Esophagus squamous epithelium (tissue), 5 donors: ENCODE results near the gene NDST1. TPM values are rescaled to one million over a fixed set of nuclear protein-coding genes. Genes with fewer than 3 reads are reported as not detected.
A peak's percentile ranks its signal among the peaks of the same experiment; 100 is the strongest.

Source experiments
- DNase-seq: peaks from one replicate; lab custom pipeline; 2025; lab: John Stamatoyannopoulos, UW
- H3K27ac ChIP-seq, 4 donors: fragments of 200-600 bp; sonication (generic); one replicate each; pipeline ENCODE4 v1.5.1; 2016 to 2019; ENCODE audit warnings: mild to moderate bottlenecking in 1 of 4
- H3K27me3 ChIP-seq, 4 donors: fragments of 200-600 bp; sonication (generic); 1 replicate in 3 of 4; 2 replicates in 1 of 4; pipeline versions ENCODE4 v1.5.1 to v1.6.0; 2017 to 2021; ENCODE audit warnings: antibody characterized with exemption in 1 of 4
- H3K36me3 ChIP-seq, 3 donors: fragments of 200-600 bp; sonication (generic); one replicate each; pipeline ENCODE4 v1.5.1; 2016 to 2019
- H3K4me1 ChIP-seq, 3 donors: fragments of 200-600 bp; sonication (generic); one replicate each; pipeline ENCODE4 v1.5.1; 2017 to 2019
- H3K4me3 ChIP-seq, 4 donors: fragments of 200-600 bp; sonication (generic); 1 replicate in 3 of 4; 2 replicates in 1 of 4; pipeline ENCODE4 v1.5.1; 2016 to 2019; ENCODE audit warnings: mild to moderate bottlenecking in 2 of 4, moderate library complexity in 1 of 4
- H3K9me3 ChIP-seq, 3 donors: fragments of 200-600 bp; sonication (generic); one replicate each; pipeline ENCODE4 v1.5.1; 2016 to 2019
- CTCF ChIP-seq, 6 experiments: fragments of 450-650 bp in 4 of 6; fragments of 200-600 bp in 2 of 6; sonication (generic) in 2 of 6; IDR thresholded peaks; one replicate each; pipeline ENCODE4 v1.5.1; 2016 to 2019; ENCODE audit warnings: antibody characterized with exemption in 6 of 6, mild to moderate bottlenecking in 4 of 6, moderate library complexity in 4 of 6
- POLR2A ChIP-seq, 4 donors: fragments of 450-650 bp; IDR thresholded peaks; one replicate each; pipeline ENCODE4 v1.6.1; 2017; ENCODE audit warnings: antibody characterized with exemption in 4 of 4, mild to moderate bottlenecking in 4 of 4, moderate library complexity in 3 of 4
- WGBS, 2 donors: methylation state at CpG; one replicate each; pipeline ENCODE4 v1.1.5; 2018; 5-methylcytosine and 5-hydroxymethylcytosine counted together
- intact Hi-C: fragments of 100-400 bp; cut with DNase I; formaldehyde crosslinking; loops from one replicate; pipeline ENCODE4 v1.15.0; 2022
- total RNA-seq, 4 donors: library from RNA; depleted of rRNA; stranded (reverse); fragments of >200 nt; gene quantifications; one replicate each; pipeline ENCODE4 v1.1.0, GENCODE V29; 2016
- donor health status: DM: yes; HTN: yes; CAD: no.

NDST1 gene
- total RNA-seq, 4 donors from 2014 or later: 76.5 to 205 (median 118) TPM

- DNase-seq: no peak
- intact Hi-C loops: loop anchor here (5.0 kb wide), 1 partner anchor 58 kb away; no protein-coding TSS in a partner anchor
These were observed 43.3 kb upstream of the NDST1 start for GRCh38 chr5:150464554-150465012.

GRCh38 chr5:150465927-150466326 lies 42.0 kb upstream of the NDST1 start:
- no peak for TF ChIP-seq POLR2A (IDR thresholded peaks at IDR 0.05)
- TF ChIP-seq CTCF (IDR thresholded peaks at IDR 0.05): no peak
- peaks cover 0 to 21% (median 14%) of the 10 kb centered on the region in 3 donors for H3K4me1 ChIP-seq
- H3K4me3 ChIP-seq: no peak overlapping the region
- peak overlapping the region in 3 of 4 donors; percentile 29 to 72 (median 68) for H3K27ac ChIP-seq
- H3K27me3 ChIP-seq: no peaks in the 10 kb centered on the region
- WGBS, 2 donors: 60 to 81% methylated on average over 1 to 3 of the region's 8 CpGs
- no peaks in the 10 kb centered on the region for H3K9me3 ChIP-seq
- H3K36me3 ChIP-seq: no peaks in the 10 kb centered on the region
- no peak for DNase-seq
- intact Hi-C loops: no loop called here

More at GRCh38 chr5:150464554-150465012, 43.3 kb upstream of the NDST1 start:
- Histone ChIP-seq H3K9me3 (no peaks in the 10 kb centered on the region), H3K4me1 (peaks cover 0 to 25% (median 16%) of the 10 kb centered on the region in 3 donors), H3K36me3 (no peaks in the 10 kb centered on the region), H3K4me3 (no peak overlapping the region), H3K27me3 (no peaks in the 10 kb centered on the region), H3K27ac (peak overlapping the region; percentile 27 to 68 (median 44))
- WGBS, 2 donors: 34 to 89% methylated on average over 2 to 3 of the region's 6 CpGs
- TF ChIP-seq CTCF (IDR thresholded peaks at IDR 0.05): no peak
- no peak for TF ChIP-seq POLR2A (IDR thresholded peaks at IDR 0.05)

- Histone ChIP-seq H3K4me3 (no peak overlapping the region), H3K27ac (no peak overlapping the region), H3K4me1 (peaks cover 4 to 31% (median 23%) of the 10 kb centered on the region in 3 donors), H3K36me3 (no peaks in the 10 kb centered on the region), H3K27me3 (no peaks in the 10 kb centered on the region), H3K9me3 (no peaks in the 10 kb centered on the region)
- DNase-seq: no peak
- 80% methylated on average over 1 of the region's 4 CpGs; no CpG with 5 or more reads in 1 of the 2 donors for WGBS, 2 donors
- intact Hi-C loops: no loop called here
- TF ChIP-seq POLR2A (IDR thresholded peaks at IDR 0.05) (no peak), CTCF (IDR thresholded peaks at IDR 0.05) (no peak)
These were observed 39.7 kb upstream of the NDST1 start for GRCh38 chr5:150468206-150468605.

GRCh38 chr5:150469718-150470469 lies 38.0 kb upstream of the NDST1 start:
- 69 to 70% methylated on average over 6 of the region's 6 CpGs for WGBS, 2 donors
- intact Hi-C loops: loop anchor here (5.0 kb wide), 1 partner anchor 67 kb away; no protein-coding TSS in a partner anchor
- no peaks in the 10 kb centered on the region for H3K36me3 ChIP-seq
- no peak for DNase-seq
- H3K27me3 ChIP-seq: no peaks in the 10 kb centered on the region
- no peak overlapping the region for H3K4me3 ChIP-seq
- H3K27ac ChIP-seq: no peak overlapping the region
- no peaks in the 10 kb centered on the region for H3K9me3 ChIP-seq
- TF ChIP-seq CTCF (IDR thresholded peaks at IDR 0.05) (no peak), POLR2A (IDR thresholded peaks at IDR 0.05) (no peak)
- H3K4me1 ChIP-seq: peaks cover 4 to 20% (median 19%) of the 10 kb centered on the region in 3 donors
